Smooth muscle cell (in vitro differentiated cells): Measurements from ENCODE around the gene DOCK2. TPM values are rescaled to one million over a fixed set of nuclear protein-coding genes. Genes with fewer than 3 reads are reported as not detected.
"Not testable (repeated sequence)": the region's sequence is repeated elsewhere in the genome, so short reads cannot be mapped to it uniquely, and the experiment has no call there.

Experiments used
- DNase-seq: peaks from one replicate; lab custom pipeline; 2025; ENCODE audit not compliant: unreplicated experiment; lab: John Stamatoyannopoulos, UW
- H2AFZ ChIP-seq: fragments of 200-600 bp; sonication (generic); 2 replicates; pipeline ENCODE4 v1.6.0; 2016; ENCODE audit warnings: antibody characterized with exemption, low read depth, mild to moderate bottlenecking
- H3F3A ChIP-seq: fragments of 200-600 bp; sonication (generic); 2 replicates; pipeline ENCODE4 v1.6.0; 2017; ENCODE audit warnings: antibody characterized with exemption, low read depth
- H3K27ac ChIP-seq: fragments of 200-600 bp; sonication (generic); 2 replicates; pipeline ENCODE4 v1.5.1; 2016; ENCODE audit warnings: low read depth, mild to moderate bottlenecking
- H3K27me3 ChIP-seq: fragments of 200-600 bp; sonication (generic); 2 replicates; pipeline ENCODE4 v1.6.1; 2016; ENCODE audit warnings: low read depth, mild to moderate bottlenecking
- H3K36me3 ChIP-seq: fragments of 200-600 bp; sonication (generic); 2 replicates; pipeline ENCODE4 v1.5.1; 2016; ENCODE audit warnings: low read depth
- H3K4me1 ChIP-seq: fragments of 200-600 bp; sonication (generic); 2 replicates; pipeline ENCODE4 v1.5.1; 2016; ENCODE audit warnings: low read depth
- H3K4me2 ChIP-seq: fragments of 200-600 bp; sonication (generic); 2 replicates; pipeline ENCODE4 v1.6.0; 2016; ENCODE audit warnings: mild to moderate bottlenecking
- H3K4me3 ChIP-seq: fragments of 200-600 bp; sonication (generic); 2 replicates; pipeline ENCODE4 v1.5.1; 2016; ENCODE audit warnings: mild to moderate bottlenecking
- H3K79me2 ChIP-seq: fragments of 200-600 bp; sonication (generic); 2 replicates; pipeline ENCODE4 v1.6.0; 2016; ENCODE audit warnings: low read depth, mild to moderate bottlenecking
- H3K9ac ChIP-seq: fragments of 200-600 bp; sonication (generic); 2 replicates; pipeline ENCODE4 v1.6.0; 2016; ENCODE audit warnings: low read depth
- H3K9me3 ChIP-seq: fragments of 200-600 bp; sonication (generic); replicated peaks from 2 replicates; pipeline ENCODE4 v1.5.1; 2016; ENCODE audit warnings: low read depth
- H4K20me1 ChIP-seq: fragments of 200-600 bp; sonication (generic); 2 replicates; pipeline ENCODE4 v1.6.0; 2016; ENCODE audit warnings: low read depth
- WGBS: methylation state at CpG from one replicate; pipeline ENCODE4 v1.1.7; 2016; ENCODE audit warnings: low lambda C conversion rate; 5-methylcytosine and 5-hydroxymethylcytosine counted together
- polyA plus RNA-seq: library from polyadenylated mRNA; unstranded; fragments of >200 nt; fragmentation: Nextera tagmentation; extraction: Ambion mirVana; gene quantifications from 2 replicates; pipeline ENCODE4 v1.2.1, GENCODE V29; 2016
- total RNA-seq: library from RNA; depleted of rRNA; stranded (reverse); fragments of >200 nt; gene quantifications from 2 replicates; pipeline ENCODE4 v1.2.3, GENCODE V29; 2014
- TF ChIP-seq, protein P1 (sequence below): fragments of 200-600 bp; sonication (generic); IDR thresholded peaks from 2 replicates; pipeline ENCODE4 v1.5.1; 2017; ENCODE audit warnings: borderline replicate concordance, mild to moderate bottlenecking, antibody characterized with exemption; ENCODE audit not compliant: insufficient read depth, poor library complexity, severe bottlenecking

Gene DOCK2
- total and polyA plus RNA-seq, 2 experiments from 2014 or later = 0.73 to 3.0 TPM

GRCh38 chr5:169805527-169805934 lies 168.5 kb downstream of the DOCK2 start:
- 12% methylated on average over 5 of the region's 5 CpGs for WGBS
- peaks cover 3% of the 10 kb centered on the region for H3F3A ChIP-seq
- no peak overlapping the region for H3K4me3 ChIP-seq
- H3K79me2 ChIP-seq = no peaks in the 10 kb centered on the region
- H3K9me3 ChIP-seq = no peaks in the 10 kb centered on the region
- H3K4me1 ChIP-seq = peaks cover 21% of the 10 kb centered on the region
- peak overlapping the region; percentile 37 for H3K4me2 ChIP-seq
- no peaks in the 10 kb centered on the region for H3K27me3 ChIP-seq
- H3K9ac ChIP-seq = peak overlapping the region; percentile 58
- TF ChIP-seq, protein P1, sequence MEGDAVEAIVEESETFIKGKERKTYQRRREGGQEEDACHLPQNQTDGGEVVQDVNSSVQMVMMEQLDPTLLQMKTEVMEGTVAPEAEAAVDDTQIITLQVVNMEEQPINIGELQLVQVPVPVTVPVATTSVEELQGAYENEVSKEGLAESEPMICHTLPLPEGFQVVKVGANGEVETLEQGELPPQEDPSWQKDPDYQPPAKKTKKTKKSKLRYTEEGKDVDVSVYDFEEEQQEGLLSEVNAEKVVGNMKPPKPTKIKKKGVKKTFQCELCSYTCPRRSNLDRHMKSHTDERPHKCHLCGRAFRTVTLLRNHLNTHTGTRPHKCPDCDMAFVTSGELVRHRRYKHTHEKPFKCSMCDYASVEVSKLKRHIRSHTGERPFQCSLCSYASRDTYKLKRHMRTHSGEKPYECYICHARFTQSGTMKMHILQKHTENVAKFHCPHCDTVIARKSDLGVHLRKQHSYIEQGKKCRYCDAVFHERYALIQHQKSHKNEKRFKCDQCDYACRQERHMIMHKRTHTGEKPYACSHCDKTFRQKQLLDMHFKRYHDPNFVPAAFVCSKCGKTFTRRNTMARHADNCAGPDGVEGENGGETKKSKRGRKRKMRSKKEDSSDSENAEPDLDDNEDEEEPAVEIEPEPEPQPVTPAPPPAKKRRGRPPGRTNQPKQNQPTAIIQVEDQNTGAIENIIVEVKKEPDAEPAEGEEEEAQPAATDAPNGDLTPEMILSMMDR = peak; percentile 7
- DNase-seq = no peak
- H3K36me3 ChIP-seq = no peaks in the 10 kb centered on the region
- no peak overlapping the region for H2AFZ ChIP-seq
- H4K20me1 ChIP-seq = no peaks in the 10 kb centered on the region
- H3K27ac ChIP-seq = peak overlapping the region; percentile 98

DNA sequence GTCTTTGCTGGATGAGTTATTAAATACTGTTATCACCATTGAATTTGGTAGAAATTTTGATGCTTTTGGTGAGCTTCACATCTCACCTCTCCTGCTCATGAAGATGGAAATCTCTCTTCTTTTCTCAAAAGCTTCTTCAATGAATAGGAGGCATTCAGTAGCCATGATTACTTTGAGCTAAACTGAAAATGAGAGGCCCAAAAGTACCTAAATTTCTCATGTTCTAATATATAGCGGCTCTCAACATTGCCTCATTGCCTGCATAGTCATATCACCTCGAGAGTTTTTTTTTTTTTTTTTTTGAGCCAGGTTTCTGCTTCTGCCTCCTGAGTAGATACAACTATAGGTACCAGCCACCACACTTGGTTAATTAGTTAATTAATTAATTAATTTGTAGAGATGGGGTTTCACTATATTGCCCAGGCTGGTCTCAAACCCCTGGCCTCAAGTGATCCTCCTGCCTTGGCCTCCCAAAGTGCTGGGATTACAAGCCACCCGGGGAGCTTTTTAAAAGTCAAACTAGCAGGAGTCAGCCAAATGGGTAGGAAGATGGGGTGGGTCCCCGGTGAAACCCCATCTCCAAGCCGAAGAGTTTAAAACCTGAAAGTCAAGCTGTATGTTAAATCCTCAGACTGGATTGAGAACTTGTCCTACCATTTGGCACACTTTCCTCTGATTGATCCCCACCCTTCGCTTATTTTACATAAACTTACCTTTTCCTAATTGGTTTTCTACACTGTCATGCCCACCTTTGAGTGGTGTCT lies 169.0 kb downstream of the DOCK2 start:
- DNase-seq = no peak
- 90% methylated on average over 6 of the region's 6 CpGs for WGBS

DNA sequence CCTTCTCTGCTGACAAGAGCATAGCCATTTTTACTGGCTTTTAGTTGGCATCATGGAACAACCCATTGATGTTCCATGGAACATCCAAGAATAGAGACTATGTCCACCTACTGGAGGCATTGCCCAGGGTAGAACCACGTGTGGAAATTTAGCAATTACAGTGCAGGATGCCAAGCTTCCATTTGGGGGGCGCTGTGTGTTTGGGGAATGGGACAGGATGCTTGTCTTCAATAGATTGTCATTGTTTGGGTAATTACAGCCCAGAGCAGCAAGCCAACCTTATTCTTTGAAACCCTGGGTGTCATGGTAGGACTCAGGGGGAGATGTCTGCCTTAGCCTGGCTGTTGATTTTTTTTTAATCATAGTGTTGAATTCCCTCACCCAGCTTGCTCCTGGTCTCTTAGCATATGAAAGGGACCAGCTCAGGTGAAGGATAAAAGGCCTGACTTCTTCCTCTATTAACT lies 171.1 kb downstream of the DOCK2 start:
- Histone ChIP-seq H3K27me3 (peaks cover 3% of the 10 kb centered on the region), H3K4me1 (peaks cover 16% of the 10 kb centered on the region), H3K9ac (no peak overlapping the region), H3K27ac (no peak overlapping the region), H3K4me2 (no peak overlapping the region), H3K9me3 (no peaks in the 10 kb centered on the region), H3K36me3 (no peaks in the 10 kb centered on the region), H2AFZ (no peak overlapping the region), H4K20me1 (no peaks in the 10 kb centered on the region), H3K79me2 (no peaks in the 10 kb centered on the region), H3F3A (no peaks in the 10 kb centered on the region), H3K4me3 (no peak overlapping the region)
- TF ChIP-seq, protein P1 = no peak
- WGBS = 21% methylated on average over 2 of the region's 2 CpGs
- no peak for DNase-seq

More for the DNA sequence above, 169.0 kb downstream of the DOCK2 start:
- no peaks in the 10 kb centered on the region for H3K9me3 ChIP-seq
- no peaks in the 10 kb centered on the region for H4K20me1 ChIP-seq
- H3K4me3 ChIP-seq = no peak overlapping the region
- H2AFZ ChIP-seq = no peak overlapping the region
- no peak overlapping the region for H3K4me2 ChIP-seq
- H3K4me1 ChIP-seq = peaks cover 21% of the 10 kb centered on the region
- peaks cover 3% of the 10 kb centered on the region for H3F3A ChIP-seq
- H3K27ac ChIP-seq = peak overlapping the region; percentile 98
- H3K9ac ChIP-seq = no peak overlapping the region
- no peaks in the 10 kb centered on the region for H3K79me2 ChIP-seq
- no peaks in the 10 kb centered on the region for H3K36me3 ChIP-seq
- TF ChIP-seq, protein P1 = no peak
- H3K27me3 ChIP-seq = no peaks in the 10 kb centered on the region

GRCh38 chr5:169808880-169809279 lies 171.8 kb downstream of the DOCK2 start:
- H3K4me1 ChIP-seq = peaks cover 16% of the 10 kb centered on the region
- H3K27me3 ChIP-seq, H3K9ac ChIP-seq, DNase-seq, H3K79me2 ChIP-seq, H3K4me2 ChIP-seq, H3F3A ChIP-seq, H3K9me3 ChIP-seq, H3K27ac ChIP-seq, H3K4me3 ChIP-seq, H2AFZ ChIP-seq, H4K20me1 ChIP-seq, H3K36me3 ChIP-seq: not testable (repeated sequence)
- 96% methylated on average over 3 of the region's 3 CpGs for WGBS
